Measurements from ENCODE around the gene HCN1.
A peak's percentile ranks its signal among the peaks of the same experiment; 100 is the strongest.

The HCN1 gene

DNA sequence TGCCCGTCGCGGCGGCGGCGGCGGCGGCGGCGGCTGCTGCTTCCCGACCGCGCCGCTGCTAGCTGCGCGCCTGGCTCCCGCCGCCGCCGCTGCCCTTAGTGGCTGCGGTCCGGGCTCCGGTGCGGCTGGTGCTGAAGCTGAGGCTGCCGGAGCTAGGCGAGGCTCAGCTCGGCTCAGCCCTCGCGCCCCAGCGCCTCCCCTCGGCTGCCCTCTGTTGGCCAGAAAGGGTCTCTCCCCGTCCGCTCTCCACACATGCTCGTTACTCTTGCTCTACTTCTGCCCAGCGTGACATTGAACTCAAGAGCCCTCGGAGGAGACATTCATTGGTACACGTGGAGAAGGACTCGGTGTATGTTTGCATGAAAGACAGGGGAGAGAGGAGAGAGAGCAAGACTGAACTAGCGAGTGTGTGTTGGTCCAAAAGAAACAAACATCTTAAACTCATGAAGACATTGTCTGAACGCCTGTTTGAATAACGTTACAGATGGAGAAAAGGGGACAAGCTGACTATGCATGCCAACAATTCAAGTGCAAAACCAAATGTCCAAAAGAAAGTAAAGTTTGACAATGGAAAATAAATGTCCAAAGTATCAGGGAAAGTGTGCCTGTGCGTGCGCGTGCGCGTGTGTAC, at the start of gene HCN1:
HCN1 (minus strand) TSS at position 175 of the 631 bp plus-strand sequence.
- in situ Hi-C loops (cut with MboI; ENCODE audit: low sequenced_read_pairs), result no loop called here
- Histone ChIP-seq H3K4me3 (no peak within 1 kb of the TSS), H3K4me1 (no peaks in the 10 kb centered on the region), H3K9me3 (no peaks in the 10 kb centered on the region), H3K27me3 (ENCODE audit: low read depth) (no peaks in the 10 kb centered on the region), H3K36me3 (replicated peaks) (no peaks in the 10 kb centered on the region)
- DNase-seq (ENCODE audit: low spot score in 2 of 2), result peak in 1 of 2 experiments; percentile 27

GRCh38 chr5:45741110-45741509, 44.9 kb upstream of the HCN1 start:
- H3K36me3 ChIP-seq (replicated peaks), result no peaks in the 10 kb centered on the region
- no peaks in the 10 kb centered on the region for H3K4me1 ChIP-seq
- H3K9me3 ChIP-seq, result no peaks in the 10 kb centered on the region
- in situ Hi-C loops (cut with MboI; ENCODE audit: low sequenced_read_pairs), result no loop called here
- H3K27me3 ChIP-seq (ENCODE audit: low read depth), result no peaks in the 10 kb centered on the region
- H3K4me3 ChIP-seq, result no peak overlapping the region
- no peak for DNase-seq (ENCODE audit: low spot score in 2 of 2)

- no peaks in the 10 kb centered on the region for H3K4me1 ChIP-seq
- DNase-seq (ENCODE audit: low spot score in 2 of 2), result no peak
- H3K4me3 ChIP-seq, result no peak overlapping the region
- H3K9me3 ChIP-seq, result no peaks in the 10 kb centered on the region
- no peaks in the 10 kb centered on the region for H3K36me3 ChIP-seq (replicated peaks)
- no peaks in the 10 kb centered on the region for H3K27me3 ChIP-seq (ENCODE audit: low read depth)
- in situ Hi-C loops (cut with MboI; ENCODE audit: low sequenced_read_pairs), result no loop called here
Measured at GRCh38 chr5:45737153-45737552, 41.0 kb upstream of the HCN1 start.

- in situ Hi-C loops (cut with MboI; ENCODE audit: low sequenced_read_pairs), result no loop called here
- no peak for DNase-seq (ENCODE audit: low spot score in 2 of 2)
- H3K27me3 ChIP-seq (ENCODE audit: low read depth), result no peaks in the 10 kb centered on the region
Measured at GRCh38 chr5:45725537-45725936, 29.4 kb upstream of the HCN1 start.

DNA sequence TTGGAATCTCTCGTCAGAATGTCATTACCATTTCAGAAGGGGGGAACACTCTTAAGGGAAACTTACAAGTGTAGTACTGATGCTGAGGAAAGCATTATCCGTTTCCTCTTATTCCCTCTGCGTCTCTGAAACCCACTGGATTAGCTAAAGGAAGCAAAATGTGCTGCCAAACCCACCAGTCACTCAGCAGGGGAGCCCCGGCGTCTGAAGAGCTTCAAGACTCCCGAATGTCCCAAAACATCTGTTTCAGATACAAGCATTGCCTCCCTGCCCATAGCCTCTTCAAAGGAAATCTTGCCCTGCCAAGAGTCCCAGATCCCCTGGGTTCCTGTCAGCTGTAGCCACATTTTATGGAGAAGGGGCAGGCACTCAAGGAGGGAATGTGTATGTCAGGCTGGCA, 1.0 kb upstream of the HCN1 start:
- in situ Hi-C loops (cut with MboI; ENCODE audit: low sequenced_read_pairs), result no loop called here
- H3K27me3 ChIP-seq (ENCODE audit: low read depth), result no peaks in the 10 kb centered on the region

More at GRCh38 chr5:45725537-45725936, 29.4 kb upstream of the HCN1 start:
- H3K9me3 ChIP-seq, result no peaks in the 10 kb centered on the region; the same call in 1 of the 2 replicates
- no peaks in the 10 kb centered on the region for H3K4me1 ChIP-seq
- no peak overlapping the region for H3K4me3 ChIP-seq
- H3K36me3 ChIP-seq (replicated peaks), result no peaks in the 10 kb centered on the region

GRCh38 chr5:45695804-45696156, 400 bp downstream of the HCN1 start:
- no peaks in the 10 kb centered on the region for H3K27me3 ChIP-seq (ENCODE audit: low read depth)
- in situ Hi-C loops (cut with MboI; ENCODE audit: low sequenced_read_pairs), result no loop called here
- no peak overlapping the region for H3K4me3 ChIP-seq
- DNase-seq (ENCODE audit: low spot score in 2 of 2), result no peak
- no peaks in the 10 kb centered on the region for H3K4me1 ChIP-seq
- no peaks in the 10 kb centered on the region for H3K9me3 ChIP-seq
- no peaks in the 10 kb centered on the region for H3K36me3 ChIP-seq (replicated peaks)

More for the DNA sequence above, 1.0 kb upstream of the HCN1 start:
- Histone ChIP-seq H3K4me3 (no peak overlapping the region), H3K9me3 (no peaks in the 10 kb centered on the region), H3K36me3 (replicated peaks) (no peaks in the 10 kb centered on the region), H3K4me1 (no peaks in the 10 kb centered on the region)
- no peak for DNase-seq (ENCODE audit: low spot score in 2 of 2)

GRCh38 chr5:45694971-45695803, 993 bp downstream of the HCN1 start:
- in situ Hi-C loops (cut with MboI; ENCODE audit: low sequenced_read_pairs), result no loop called here
- Histone ChIP-seq H3K27me3 (ENCODE audit: low read depth) (no peaks in the 10 kb centered on the region), H3K36me3 (replicated peaks) (no peaks in the 10 kb centered on the region), H3K4me1 (no peaks in the 10 kb centered on the region), H3K4me3 (no peak overlapping the region), H3K9me3 (no peaks in the 10 kb centered on the region)
- DNase-seq (ENCODE audit: low spot score in 2 of 2), result no peak

- no peak for DNase-seq (ENCODE audit: low spot score in 2 of 2)
- Histone ChIP-seq H3K27me3 (ENCODE audit: low read depth) (no peaks in the 10 kb centered on the region), H3K4me1 (no peaks in the 10 kb centered on the region), H3K36me3 (replicated peaks) (no peaks in the 10 kb centered on the region), H3K4me3 (no peak overlapping the region), H3K9me3 (no peaks in the 10 kb centered on the region)
- in situ Hi-C loops (cut with MboI; ENCODE audit: low sequenced_read_pairs), result no loop called here
Measured at GRCh38 chr5:45694255-45694814, 1.8 kb downstream of the HCN1 start.

- no peak overlapping the region for H3K4me3 ChIP-seq
- H3K36me3 ChIP-seq (replicated peaks), result no peaks in the 10 kb centered on the region
- H3K4me1 ChIP-seq, result no peaks in the 10 kb centered on the region
- H3K9me3 ChIP-seq, result no peaks in the 10 kb centered on the region
- in situ Hi-C loops (cut with MboI; ENCODE audit: low sequenced_read_pairs), result no loop called here
- no peaks in the 10 kb centered on the region for H3K27me3 ChIP-seq (ENCODE audit: low read depth)
- DNase-seq (ENCODE audit: low spot score in 2 of 2), result no peak
Measured at GRCh38 chr5:45692481-45692880, 3.7 kb downstream of the HCN1 start.

DNA sequence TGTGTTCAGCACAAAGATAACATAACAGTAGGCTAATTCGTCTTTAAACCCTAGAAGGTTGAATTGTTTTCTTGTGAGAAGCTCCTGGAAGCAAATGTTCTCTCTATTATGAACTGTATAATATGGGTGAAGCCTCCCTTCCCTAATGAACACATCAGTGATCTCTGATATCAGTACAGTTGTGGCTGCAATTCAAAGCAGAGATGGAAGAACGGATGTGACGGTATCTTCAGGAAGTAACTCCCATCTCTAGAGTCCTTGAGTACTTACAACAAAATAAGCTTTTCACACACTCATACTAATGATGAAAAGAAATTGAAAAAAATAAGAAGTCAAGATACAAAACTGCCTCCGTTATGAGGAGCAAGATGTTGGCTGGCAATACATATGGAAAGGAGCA, 4.5 kb downstream of the HCN1 start:
- DNase-seq (ENCODE audit: low spot score in 2 of 2), result no peak
- Histone ChIP-seq H3K9me3 (no peaks in the 10 kb centered on the region), H3K4me3 (no peak overlapping the region), H3K36me3 (replicated peaks) (no peaks in the 10 kb centered on the region), H3K4me1 (no peaks in the 10 kb centered on the region), H3K27me3 (ENCODE audit: low read depth) (no peaks in the 10 kb centered on the region)
- in situ Hi-C loops (cut with MboI; ENCODE audit: low sequenced_read_pairs), result no loop called here

- DNase-seq (ENCODE audit: low spot score in 2 of 2), result no peak
- Histone ChIP-seq H3K4me3 (no peak overlapping the region), H3K36me3 (replicated peaks) (no peaks in the 10 kb centered on the region), H3K9me3 (no peaks in the 10 kb centered on the region), H3K4me1 (no peaks in the 10 kb centered on the region), H3K27me3 (ENCODE audit: low read depth) (no peaks in the 10 kb centered on the region)
- in situ Hi-C loops (cut with MboI; ENCODE audit: low sequenced_read_pairs), result no loop called here
Measured at GRCh38 chr5:45687701-45688100, 8.5 kb downstream of the HCN1 start.

GRCh38 chr5:45686620-45687019, 9.6 kb downstream of the HCN1 start:
- in situ Hi-C loops (cut with MboI; ENCODE audit: low sequenced_read_pairs), result no loop called here

GRCh38 chr5:45684118-45684517, 12.1 kb downstream of the HCN1 start:
- DNase-seq (ENCODE audit: low spot score in 2 of 2), result no peak
- Histone ChIP-seq H3K9me3 (no peaks in the 10 kb centered on the region), H3K27me3 (ENCODE audit: low read depth) (no peaks in the 10 kb centered on the region), H3K4me1 (no peaks in the 10 kb centered on the region), H3K4me3 (no peak overlapping the region), H3K36me3 (replicated peaks) (no peaks in the 10 kb centered on the region)
- in situ Hi-C loops (cut with MboI; ENCODE audit: low sequenced_read_pairs), result no loop called here

More at GRCh38 chr5:45686620-45687019, 9.6 kb downstream of the HCN1 start:
- Histone ChIP-seq H3K4me3 (no peak overlapping the region), H3K9me3 (no peaks in the 10 kb centered on the region), H3K27me3 (ENCODE audit: low read depth) (no peaks in the 10 kb centered on the region), H3K4me1 (no peaks in the 10 kb centered on the region), H3K36me3 (replicated peaks) (no peaks in the 10 kb centered on the region)
- DNase-seq (ENCODE audit: low spot score in 2 of 2), result no peak

DNA sequence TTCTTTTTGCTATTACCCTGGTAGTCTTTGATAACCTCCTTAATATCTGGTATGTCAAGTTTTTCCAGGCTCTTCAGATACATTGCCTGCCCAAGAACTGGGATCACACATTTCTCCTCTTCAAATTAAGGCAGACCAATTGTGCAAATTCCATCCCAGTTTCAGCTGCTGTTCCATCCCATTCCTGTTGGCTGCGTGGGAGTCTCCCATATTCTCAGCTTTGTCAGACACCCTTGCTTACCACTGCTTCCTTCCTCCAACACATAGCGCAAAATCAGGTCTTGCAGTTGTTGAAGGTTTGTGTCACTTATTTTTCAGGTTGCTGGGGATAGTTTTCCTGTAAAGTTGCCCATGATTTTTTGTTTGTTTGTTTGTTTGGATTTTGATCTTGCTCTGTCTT, 15.2 kb downstream of the HCN1 start:
- no peaks in the 10 kb centered on the region for H3K9me3 ChIP-seq
- DNase-seq (ENCODE audit: low spot score in 2 of 2), result no peak
- in situ Hi-C loops (cut with MboI; ENCODE audit: low sequenced_read_pairs), result no loop called here
- H3K27me3 ChIP-seq (ENCODE audit: low read depth), result no peaks in the 10 kb centered on the region
- H3K36me3 ChIP-seq (replicated peaks), result no peaks in the 10 kb centered on the region
- H3K4me1 ChIP-seq, result no peaks in the 10 kb centered on the region
- H3K4me3 ChIP-seq, result no peak overlapping the region
